Stimulated activated CD8-positive, alpha-beta memory T cell treated with anti-CD3 and anti-CD28 coated beads, Interleukin-12 subunit alpha, Interleukin-12 subunit beta, amount 100 ng/mL, for 24 hours (primary cell): Measurements from ENCODE around the gene STK17A.
"Not testable (repeated sequence)": the region's sequence is repeated elsewhere in the genome, so short reads cannot be mapped to it uniquely, and the experiment has no call there.

Experiments
- DNase-seq: peaks from one replicate; pipeline ENCODE4 v3.0.0-alpha.2; 2020; ENCODE audit errors: extremely low read depth

The STK17A gene

GRCh38 chr7:43596426-43596825, 13.5 kb downstream of the STK17A start:
- not testable (repeated sequence) for DNase-seq

GRCh38 chr7:43600056-43600455, 17.1 kb downstream of the STK17A start:
- DNase-seq, result no peak

- no peak for DNase-seq
Measured at GRCh38 chr7:43602256-43602655, 19.3 kb downstream of the STK17A start.

GRCh38 chr7:43604251-43604650, 21.3 kb downstream of the STK17A start:
- no peak for DNase-seq

- DNase-seq, result no peak
Measured at GRCh38 chr7:43609097-43609496, 26.2 kb downstream of the STK17A start.

GRCh38 chr7:43612128-43612527, 29.2 kb downstream of the STK17A start:
- no peak for DNase-seq

- no peak for DNase-seq
Measured at GRCh38 chr7:43612599-43613589, 30.0 kb downstream of the STK17A start.

GRCh38 chr7:43615558-43616145, 32.7 kb downstream of the STK17A start:
- no peak for DNase-seq

GRCh38 chr7:43616977-43617376, 34.1 kb downstream of the STK17A start:
- DNase-seq, result no peak

- no peak for DNase-seq
Measured at GRCh38 chr7:43618073-43618472, 35.2 kb downstream of the STK17A start.

- no peak for DNase-seq
Measured at GRCh38 chr7:43619213-43620012, 36.5 kb downstream of the STK17A start.

- DNase-seq, result no peak
Measured at GRCh38 chr7:43621729-43622448, 39.0 kb downstream of the STK17A start.

- no peak for DNase-seq
Measured at GRCh38 chr7:43624156-43624555, 41.2 kb downstream of the STK17A start.

- no peak for DNase-seq
Measured at GRCh38 chr7:43625453-43625852, 42.5 kb downstream of the STK17A start.

GRCh38 chr7:43625980-43626379, 43.1 kb downstream of the STK17A start:
- no peak for DNase-seq

- no peak for DNase-seq
Measured at GRCh38 chr7:43626695-43627094, 43.8 kb downstream of the STK17A start.

- DNase-seq, result not testable (repeated sequence)
Measured at GRCh38 chr7:43627798-43628197, 44.9 kb downstream of the STK17A start.

- DNase-seq, result no peak
Measured at GRCh38 chr7:43628431-43628830, 45.5 kb downstream of the STK17A start.

- no peak for DNase-seq
Measured at GRCh38 chr7:43629857-43630256, 46.9 kb downstream of the STK17A start.

- no peak for DNase-seq
Measured at GRCh38 chr7:43630482-43630881, 47.6 kb downstream of the STK17A start.

- no peak for DNase-seq
Measured at GRCh38 chr7:43631559-43631958, 48.7 kb downstream of the STK17A start.

- no peak for DNase-seq
Measured at GRCh38 chr7:43632746-43633145, 49.8 kb downstream of the STK17A start.
